GM10248 (cell line): ENCODE data around the gene ISG20L2.

ENCODE experiments used
- CTCF ChIA-PET: fragments of 300-600 bp; sonication (Branson Sonifier 250); formaldehyde crosslinking; extraction: SDS; loops from one replicate; lab custom pipeline; 2021; ENCODE audit warnings: antibody characterized with exemption; lab: Yijun Ruan, JAX
- POLR2A ChIA-PET: fragments of 350-650 bp; sonication (Branson Sonifier 250); formaldehyde crosslinking; extraction: SDS; loops from one replicate; lab custom pipeline; 2020; ENCODE audit warnings: antibody characterized with exemption; lab: Yijun Ruan, JAX
- DNase-seq: peaks from one replicate; pipeline ENCODE4 v3.0.0; 2012; ENCODE audit errors: extremely low spot score
- TF ChIP-seq, protein P1 (sequence below): IDR thresholded peaks from 2 replicates; pipeline ENCODE4 v1.5.1; 2012; ENCODE audit warnings: mild to moderate bottlenecking, low read depth; ENCODE audit errors: extremely low read depth, missing control alignments, control extremely low read depth

Gene ISG20L2

DNA sequence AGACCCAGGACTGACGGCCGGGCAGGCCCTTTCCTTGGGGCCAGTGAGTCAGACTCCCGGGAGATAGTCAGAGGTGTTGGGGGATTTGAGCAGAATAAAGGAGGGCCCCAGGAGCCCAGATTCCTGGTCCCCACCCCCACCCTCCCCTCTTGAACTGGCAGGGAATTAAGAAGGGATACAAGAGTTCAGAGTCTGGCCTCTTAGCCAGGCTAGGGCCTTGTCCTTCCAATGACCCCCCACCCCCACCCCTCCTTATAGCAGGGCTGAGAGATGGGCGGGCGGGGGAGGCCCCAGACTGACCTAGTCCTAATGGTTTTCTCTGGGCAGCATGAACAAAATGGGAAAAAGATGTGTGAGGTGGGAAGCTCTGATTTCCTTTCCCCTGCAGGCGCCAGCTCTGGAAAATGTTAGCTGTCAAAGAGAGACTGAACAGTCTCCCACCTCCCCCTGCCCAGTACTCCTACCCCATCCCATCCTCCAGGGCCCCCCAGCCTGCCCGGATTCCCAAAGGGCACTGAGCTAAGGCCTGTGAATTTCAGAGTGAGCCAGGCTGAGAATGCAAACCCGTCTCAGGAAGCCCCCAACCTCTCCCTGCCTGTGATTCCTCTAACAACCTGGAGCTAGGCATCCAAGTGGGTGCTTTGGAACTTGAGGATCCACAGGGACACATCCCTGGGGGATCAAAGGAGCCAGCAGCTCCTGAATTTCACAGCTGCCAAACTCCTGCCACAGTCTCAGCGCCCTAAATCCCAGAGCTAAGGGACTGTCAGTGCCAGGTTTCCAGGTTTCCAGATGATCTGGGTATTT, 17.4 kb downstream of the ISG20L2 start:
- no peak for DNase-seq
- ChIA-PET POLR2A (no interaction called here), CTCF (interaction anchor here (0.8 to 27.7 kb wide), 8 partner anchors 9 to 149 kb away, joined by 3 to 597 read pairs (median 6); partner anchors contain the start of genes ISG20L2, METTL25B, NES and NTRK1)
- TF ChIP-seq, protein P1, sequence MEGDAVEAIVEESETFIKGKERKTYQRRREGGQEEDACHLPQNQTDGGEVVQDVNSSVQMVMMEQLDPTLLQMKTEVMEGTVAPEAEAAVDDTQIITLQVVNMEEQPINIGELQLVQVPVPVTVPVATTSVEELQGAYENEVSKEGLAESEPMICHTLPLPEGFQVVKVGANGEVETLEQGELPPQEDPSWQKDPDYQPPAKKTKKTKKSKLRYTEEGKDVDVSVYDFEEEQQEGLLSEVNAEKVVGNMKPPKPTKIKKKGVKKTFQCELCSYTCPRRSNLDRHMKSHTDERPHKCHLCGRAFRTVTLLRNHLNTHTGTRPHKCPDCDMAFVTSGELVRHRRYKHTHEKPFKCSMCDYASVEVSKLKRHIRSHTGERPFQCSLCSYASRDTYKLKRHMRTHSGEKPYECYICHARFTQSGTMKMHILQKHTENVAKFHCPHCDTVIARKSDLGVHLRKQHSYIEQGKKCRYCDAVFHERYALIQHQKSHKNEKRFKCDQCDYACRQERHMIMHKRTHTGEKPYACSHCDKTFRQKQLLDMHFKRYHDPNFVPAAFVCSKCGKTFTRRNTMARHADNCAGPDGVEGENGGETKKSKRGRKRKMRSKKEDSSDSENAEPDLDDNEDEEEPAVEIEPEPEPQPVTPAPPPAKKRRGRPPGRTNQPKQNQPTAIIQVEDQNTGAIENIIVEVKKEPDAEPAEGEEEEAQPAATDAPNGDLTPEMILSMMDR = no peak

DNA sequence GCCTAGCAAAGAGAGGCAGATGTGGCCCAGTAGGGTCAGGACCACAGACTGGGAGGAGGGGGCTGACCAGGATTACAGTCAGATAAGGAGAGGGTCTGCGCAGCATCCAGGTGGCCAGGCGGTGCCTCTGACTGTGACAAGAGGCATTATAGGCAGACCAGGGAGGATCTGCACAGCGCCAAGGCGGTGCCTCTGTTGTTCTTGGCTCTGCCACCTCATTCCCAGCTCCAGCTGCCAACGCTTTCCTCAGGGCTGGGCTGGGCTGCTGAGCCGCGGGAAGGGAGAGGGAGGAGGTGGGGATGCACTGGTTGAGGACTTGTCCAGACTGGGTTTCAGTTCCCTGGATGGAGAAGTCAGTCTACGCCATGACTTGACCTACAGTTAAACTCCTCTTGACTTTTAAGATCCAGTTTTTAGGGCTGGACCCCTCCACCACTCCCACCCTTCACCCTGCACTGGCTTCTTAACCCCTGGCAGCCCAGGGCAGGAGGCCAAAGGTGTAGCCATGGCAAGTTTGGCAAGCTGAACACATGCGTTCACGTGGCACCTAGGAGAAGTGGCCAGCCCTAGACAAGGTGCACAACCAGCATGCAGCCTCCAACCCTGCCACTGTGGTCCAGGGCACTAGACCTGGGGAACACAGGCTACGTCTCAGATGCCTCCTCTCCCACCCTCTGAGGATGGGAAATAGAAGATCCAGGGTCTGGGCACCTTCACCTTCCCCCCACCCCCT, 18.6 kb downstream of the ISG20L2 start:
- ChIA-PET CTCF (interaction anchor here (7.0 to 27.7 kb wide), 4 partner anchors 17 to 51 kb away, joined by 69 to 597 read pairs (median 116); partner anchors contain the start of genes ISG20L2, METTL25B and NES), POLR2A (no interaction called here)
- no peak for DNase-seq
- TF ChIP-seq, protein P1 = no peak

GRCh38 chr1:156709031-156709430, 19.5 kb downstream of the ISG20L2 start:
- ChIA-PET CTCF (interaction anchor here (0.9 to 27.7 kb wide), 5 partner anchors 18 to 151 kb away, joined by 3 to 597 read pairs (median 69); partner anchors contain the start of genes ISG20L2, METTL25B and NES), POLR2A (no interaction called here)

GRCh38 chr1:156708218-156708661, 20.3 kb downstream of the ISG20L2 start:
- POLR2A ChIA-PET = no interaction called here
- CTCF ChIA-PET = interaction anchor here (0.9 to 27.7 kb wide), 5 partner anchors 18 to 152 kb away, joined by 3 to 597 read pairs (median 69); partner anchors contain the start of genes ISG20L2, METTL25B and NES
- TF ChIP-seq, protein P1 = no peak
- DNase-seq = no peak

More at GRCh38 chr1:156709031-156709430, 19.5 kb downstream of the ISG20L2 start:
- no peak for DNase-seq
- TF ChIP-seq, protein P1 = no peak

GRCh38 chr1:156707417-156708217, 20.9 kb downstream of the ISG20L2 start:
- no peak for DNase-seq
- ChIA-PET POLR2A (interaction anchor here (0.7 kb wide), 1 partner anchor 15 kb away, joined by 3 read pairs; no protein-coding TSS in a partner anchor), CTCF (interaction anchor here (1.5 to 27.7 kb wide), 12 partner anchors 9 to 183 kb away, joined by 4 to 597 read pairs (median 26); partner anchors contain the start of genes INSRR, ISG20L2, METTL25B and NES)
- TF ChIP-seq, protein P1 = no peak
